HEK293 (cell line): ENCODE data around the gene PDE9A.

Experiments
- CTCF ChIA-PET: fragments of 350-600 bp; formaldehyde crosslinking; extraction: SDS; loops from one replicate; lab custom pipeline; 2021; ENCODE audit warnings: antibody characterized with exemption; lab: Yijun Ruan, JAX
- POLR2A ChIA-PET: fragments of 300-600 bp; formaldehyde crosslinking; extraction: SDS; loops from one replicate; lab custom pipeline; 2020; ENCODE audit warnings: antibody characterized with exemption, inconsistent platforms; lab: Yijun Ruan, JAX
- H3K27ac ChIP-seq: fragments of 200-500 bp; sonication (Bioruptor generic); 2 replicates; pipeline ENCODE4 v1.5.1; 2014; ENCODE audit warnings: low read depth, low read length, control low read depth, inconsistent platforms; ENCODE audit errors: extremely low read depth
- H3K36me3 ChIP-seq, 2 experiments: fragments of 200-500 bp in 1 of 2; sonication (Bioruptor generic) in 1 of 2; 1 replicate in 1 of 2; 2 replicates in 1 of 2; pipeline ENCODE4 v1.5.1; 2014 to 2017; ENCODE audit warnings: inconsistent platforms in 2 of 2, low read length in 2 of 2; ENCODE audit not compliant: control insufficient read depth in 2 of 2, insufficient read depth in 1 of 2
- H3K4me1 ChIP-seq: fragments of 200-500 bp; sonication (Bioruptor generic); 2 replicates; pipeline ENCODE4 v1.5.1; 2014; ENCODE audit warnings: mild to moderate bottlenecking, low read length, inconsistent platforms; ENCODE audit not compliant: control insufficient read depth, insufficient read depth
- H3K4me3 ChIP-seq: 2 replicates; pipeline ENCODE4 v1.5.1; 2011; ENCODE audit warnings: low read depth, mild to moderate bottlenecking, control low read depth, low read length, moderate library complexity
- H3K9me3 ChIP-seq: fragments of 200-500 bp; sonication (Bioruptor generic); 2 replicates; pipeline ENCODE4 v1.5.1; 2014; ENCODE audit warnings: low read depth, low read length, inconsistent platforms; ENCODE audit not compliant: control insufficient read depth, insufficient read depth
- ATF2 ChIP-seq: fragments of 450-650 bp; formaldehyde crosslinking; IDR thresholded peaks from 2 replicates; pipeline ENCODE4 v1.5.1; 2016; ENCODE audit warnings: missing biosample characterization, missing genetic modification characterization, low read depth
- MZF1 ChIP-seq: fragments of 450-650 bp; formaldehyde crosslinking; IDR thresholded peaks from 2 replicates; pipeline ENCODE4 v1.5.1; 2017; ENCODE audit warnings: missing biosample characterization, missing genetic modification characterization, borderline replicate concordance
- OSR2 ChIP-seq: fragments of 450-650 bp; formaldehyde crosslinking; IDR thresholded peaks from 2 replicates; pipeline ENCODE4 v1.5.1; 2016; ENCODE audit warnings: missing biosample characterization, missing genetic modification characterization
- PRDM6 ChIP-seq: fragments of 450-650 bp; formaldehyde crosslinking; IDR thresholded peaks from 2 replicates; pipeline ENCODE4 v1.5.1; 2017; ENCODE audit warnings: missing biosample characterization, missing genetic modification characterization
- SCRT2 ChIP-seq: fragments of 450-650 bp; formaldehyde crosslinking; IDR thresholded peaks from 2 replicates; pipeline ENCODE4 v1.5.1; 2016; ENCODE audit warnings: missing biosample characterization, missing genetic modification characterization
- TCF7L2 ChIP-seq: IDR thresholded peaks from 2 replicates; pipeline ENCODE4 v1.6.1; 2011; ENCODE audit warnings: low read depth, mild to moderate bottlenecking, inconsistent platforms, low read length, moderate library complexity, borderline replicate concordance
- ZBTB10 ChIP-seq: fragments of 450-650 bp; formaldehyde crosslinking; IDR thresholded peaks from 2 replicates; pipeline ENCODE4 v1.5.1; 2016; ENCODE audit warnings: missing biosample characterization, missing genetic modification characterization
- ZBTB49 ChIP-seq: fragments of 450-650 bp; formaldehyde crosslinking; IDR thresholded peaks from 2 replicates; pipeline ENCODE4 v1.5.1; 2016; ENCODE audit warnings: missing biosample characterization, missing genetic modification characterization, low read depth
- ZNF175 ChIP-seq: fragments of 450-650 bp; formaldehyde crosslinking; IDR thresholded peaks from 2 replicates; pipeline ENCODE4 v1.5.1; 2016; ENCODE audit warnings: missing biosample characterization, missing genetic modification characterization
- ZNF184 ChIP-seq: fragments of 450-650 bp; IDR thresholded peaks from 2 replicates; pipeline ENCODE4 v1.5.1; 2018; ENCODE audit warnings: missing biosample characterization, mild to moderate bottlenecking, missing genetic modification characterization
- ZNF473 ChIP-seq: fragments of 450-650 bp; formaldehyde crosslinking; IDR thresholded peaks from 2 replicates; pipeline ENCODE4 v1.5.1; 2017; ENCODE audit warnings: missing biosample characterization, missing genetic modification characterization
- ZNF510 ChIP-seq: fragments of 450-650 bp; formaldehyde crosslinking; IDR thresholded peaks from 2 replicates; pipeline ENCODE4 v1.5.1; 2018; ENCODE audit warnings: mild to moderate bottlenecking, missing genetic modification characterization, missing biosample characterization; ENCODE audit not compliant: insufficient replicate concordance
- ZNF530 ChIP-seq: fragments of 450-650 bp; formaldehyde crosslinking; IDR thresholded peaks from 2 replicates; pipeline ENCODE4 v1.5.1; 2016; ENCODE audit warnings: low read depth, missing biosample characterization, missing genetic modification characterization
- ZNF596 ChIP-seq: fragments of 450-650 bp; IDR thresholded peaks from 2 replicates; pipeline ENCODE4 v1.5.0; 2018; ENCODE audit warnings: missing biosample characterization, mild to moderate bottlenecking, missing genetic modification characterization, moderate library complexity
- ZNF624 ChIP-seq: fragments of 450-650 bp; formaldehyde crosslinking; IDR thresholded peaks from 2 replicates; pipeline ENCODE4 v1.5.1; 2017; ENCODE audit warnings: missing biosample characterization, missing genetic modification characterization
- ZNF645 ChIP-seq: fragments of 450-650 bp; formaldehyde crosslinking; IDR thresholded peaks from 2 replicates; pipeline ENCODE4; 2016; ENCODE audit warnings: missing biosample characterization, missing genetic modification characterization
- ZNF704 ChIP-seq: fragments of 450-650 bp; formaldehyde crosslinking; IDR thresholded peaks from 2 replicates; pipeline ENCODE4 v1.5.1; 2016; ENCODE audit warnings: missing biosample characterization, missing genetic modification characterization
- ZNF785 ChIP-seq: fragments of 450-650 bp; formaldehyde crosslinking; IDR thresholded peaks from 2 replicates; pipeline ENCODE4 v1.5.1; 2016; ENCODE audit warnings: missing biosample characterization, missing genetic modification characterization

Gene PDE9A

GRCh38 chr21:42613756-42614155 lies 39.7 kb upstream of the PDE9A start:
- H3K36me3 ChIP-seq, result no peaks in the 10 kb centered on the region
- H3K27ac ChIP-seq, result no peak overlapping the region
- POLR2A ChIA-PET, result no interaction called here
- CTCF ChIA-PET, result interaction anchor here (0.6 kb wide), 1 partner anchor 54 kb away, joined by 3 read pairs; no protein-coding TSS in a partner anchor
- H3K9me3 ChIP-seq, result no peaks in the 10 kb centered on the region
- no peak overlapping the region for H3K4me3 ChIP-seq
- no peak for TF ChIP-seq ZNF184 (tag by site-specific recombination)
- TF ChIP-seq SCRT2 (tag by site-specific recombination), result 0 out of 2 replicates have a peak, but pooled peaks have one; percentile 9
- TF ChIP-seq ZNF785 (tag by site-specific recombination), result no peak
- no peak for TF ChIP-seq TCF7L2
- no peak for TF ChIP-seq ZBTB10 (tag by site-specific recombination)
- H3K4me1 ChIP-seq, result no peaks in the 10 kb centered on the region

GRCh38 chr21:42614396-42614795 lies 39.0 kb upstream of the PDE9A start:
- H3K27ac ChIP-seq, result no peak overlapping the region
- H3K4me3 ChIP-seq, result no peak overlapping the region
- H3K4me1 ChIP-seq, result no peaks in the 10 kb centered on the region
- no peaks in the 10 kb centered on the region for H3K9me3 ChIP-seq
- no peaks in the 10 kb centered on the region for H3K36me3 ChIP-seq
- ChIA-PET POLR2A (no interaction called here), CTCF (interaction anchor here (0.6 kb wide), 1 partner anchor 54 kb away, joined by 3 read pairs; no protein-coding TSS in a partner anchor)
- TF ChIP-seq ZNF596 (tag by site-specific recombination) (no peak), ZNF624 (tag by site-specific recombination) (no peak), OSR2 (tag by site-specific recombination) (no peak), ATF2 (tag by site-specific recombination) (no peak), MZF1 (tag by site-specific recombination) (no peak), ZNF175 (tag by site-specific recombination) (no peak), ZNF473 (tag by site-specific recombination) (no peak), ZNF704 (tag by site-specific recombination) (no peak), ZNF530 (no peak), ZBTB49 (no peak), PRDM6 (tag by site-specific recombination) (no peak), ZNF645 (tag by site-specific recombination) (no peak), ZNF510 (no peak)
